K562 (cell line): ENCODE data around the gene ST6GALNAC6. TPM values are rescaled to one million over a fixed set of nuclear protein-coding genes. Genes with fewer than 3 reads are reported as not detected.

Experiments
- CBFA2T2 ChIP-seq: fragments of 450-650 bp; conservative IDR thresholded peaks from 2 replicates; pipeline ENCODE4 v1.6.1; 2017; ENCODE audit warnings: mild to moderate bottlenecking
- CC2D1A ChIP-seq: fragments of 450-650 bp; IDR thresholded peaks from 2 replicates; pipeline ENCODE4 v1.6.1; 2017; ENCODE audit warnings: mild to moderate bottlenecking
- KDM1A ChIP-seq, 2 experiments: fragments of 450-650 bp; IDR thresholded peaks; 2 replicates each; pipeline ENCODE4 v1.6.1; 2016; ENCODE audit warnings: mild to moderate bottlenecking in 2 of 2
- KDM5B ChIP-seq: fragments of 200-600 bp; sonication (generic); IDR thresholded peaks from 2 replicates; pipeline ENCODE4 v1.6.1; 2012; ENCODE audit warnings: low read depth, mild to moderate bottlenecking, moderate library complexity, low read length, control low read depth, inconsistent platforms; ENCODE audit not compliant: insufficient replicate concordance
- MTA2 ChIP-seq: fragments of 450-650 bp; IDR thresholded peaks from 2 replicates; pipeline ENCODE4 v1.6.1; 2016; ENCODE audit warnings: low read depth
- RCOR1 ChIP-seq, 2 experiments: IDR thresholded peaks; 2 replicates each; pipeline ENCODE4 v1.6.1; 2012; ENCODE audit warnings: low read depth in 2 of 2, low read length in 2 of 2, borderline replicate concordance in 1 of 2, improper control_type of control experiment in 1 of 2
- WHSC1 ChIP-seq: IDR thresholded peaks from one replicate; pipeline ENCODE4 v1.6.1; 2012; ENCODE audit warnings: low read length, control low read depth, inconsistent platforms
- ZNF551 ChIP-seq: fragments of 250-450 bp; sonication (Bioruptor Pico); IDR thresholded peaks from 2 replicates; pipeline ENCODE4 v1.5.0; 2021; ENCODE audit warnings: mild to moderate bottlenecking, moderate library complexity
- polyA plus RNA-seq, 8 experiments: library from polyadenylated mRNA; depleted of rRNA in 4 of 8; stranded (reverse) in 5 of 8; unstranded in 3 of 8; fragments of >200 nt; fragmentation: Nextera tagmentation in 2 of 8; fragmentation: Illumina TruSeq in 1 of 8; extraction: Ambion mirVana in 2 of 8; extraction: Trizol in 1 of 8; gene quantifications; 2 replicates each; pipeline versions ENCODE4 v1.2.1 to v1.2.3, GENCODE V29; 2011 to 2014; ENCODE audit warnings: inconsistent platforms in 1 of 8, missing spikeins in 1 of 8
- total RNA-seq, 7 experiments: library from RNA; depleted of rRNA in 6 of 7; stranded (reverse); fragments of >200 nt in 6 of 7; fragmentation: Illumina TruSeq in 2 of 7; extraction: Trizol in 2 of 7; gene quantifications; 2 replicates each; pipeline versions ENCODE4 v1.2.1 to v1.2.3, GENCODE V29; 2011 to 2021; ENCODE audit warnings: low replicate concordance in 1 of 7
- TF ChIP-seq, protein P1 (sequence below), 2 experiments: fragments of 450-650 bp in 1 of 2; sonication (generic) in 1 of 2; formaldehyde crosslinking in 1 of 2; IDR thresholded peaks; 2 replicates each; pipeline versions ENCODE4 v1.7.1 to v1.9.0; 2016 to 2022; ENCODE audit warnings: inconsistent platforms in 1 of 2, mild to moderate bottlenecking in 1 of 2, missing genetic modification reagents in 1 of 2
- TF ChIP-seq, protein P2 (sequence below): fragments of 450-650 bp; IDR thresholded peaks from one replicate; pipeline ENCODE4 v1.6.1; 2018; ENCODE audit warnings: mild to moderate bottlenecking, moderate library complexity; ENCODE audit not compliant: partially characterized antibody
- TF ChIP-seq, protein P3 (sequence below): sonication (generic); formaldehyde crosslinking; IDR thresholded peaks from 2 replicates; pipeline ENCODE4 v1.8.0; 2022; ENCODE audit warnings: missing genetic modification reagents, mild to moderate bottlenecking, borderline replicate concordance
- TF ChIP-seq, protein P4 (sequence below): fragments of 450-650 bp; formaldehyde crosslinking; IDR thresholded peaks from 2 replicates; pipeline ENCODE4 v1.4.0; 2020; ENCODE audit warnings: mild to moderate bottlenecking, moderate library complexity

Gene ST6GALNAC6
- total and polyA plus RNA-seq, 9 of the 15 experiments (the other 6 are each of a cell fraction or from before 2014, with no cell fraction given) = 0.13 to 23.0 (median 14.5) TPM

DNA sequence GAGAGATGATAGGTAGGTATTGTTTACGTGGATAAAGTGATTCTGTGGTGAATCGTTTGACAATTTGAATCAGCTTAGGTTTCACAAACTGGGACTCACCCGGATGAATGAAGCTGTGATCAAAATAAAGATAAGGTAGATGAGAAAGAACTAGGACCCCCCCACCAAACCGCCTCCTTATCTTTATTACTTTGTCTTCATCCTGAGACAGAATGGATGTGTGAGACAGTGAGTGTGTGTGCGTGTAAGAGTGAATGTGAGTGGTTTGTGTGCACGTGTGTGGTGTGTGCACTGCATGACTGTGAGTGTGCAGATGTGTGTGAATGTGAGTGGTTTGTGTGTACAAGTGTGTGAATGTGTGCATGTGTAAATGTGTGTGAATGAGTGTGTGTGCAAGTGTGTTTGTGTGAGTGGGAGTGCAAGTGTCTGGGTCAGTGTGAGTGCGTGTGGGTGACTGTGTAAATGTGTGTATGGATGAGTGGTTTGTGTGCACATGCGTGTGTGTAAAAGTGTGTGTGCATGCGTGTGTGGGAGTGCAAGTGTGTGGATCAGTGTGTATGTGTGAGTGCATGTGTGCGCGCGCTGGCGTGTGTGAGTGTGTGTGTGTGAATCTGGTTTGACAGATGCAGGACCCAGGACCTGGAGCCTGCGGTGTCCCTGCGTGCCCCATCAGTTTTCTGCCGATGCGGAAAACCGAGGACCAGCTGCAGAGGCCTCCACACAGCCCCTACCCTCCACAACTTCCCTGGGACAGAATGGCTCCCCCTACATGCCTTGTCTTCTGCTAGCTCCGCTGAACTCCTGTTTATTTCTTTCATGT is 33.5 kb downstream of the ST6GALNAC6 start (continued):
- TF ChIP-seq, protein P1, sequence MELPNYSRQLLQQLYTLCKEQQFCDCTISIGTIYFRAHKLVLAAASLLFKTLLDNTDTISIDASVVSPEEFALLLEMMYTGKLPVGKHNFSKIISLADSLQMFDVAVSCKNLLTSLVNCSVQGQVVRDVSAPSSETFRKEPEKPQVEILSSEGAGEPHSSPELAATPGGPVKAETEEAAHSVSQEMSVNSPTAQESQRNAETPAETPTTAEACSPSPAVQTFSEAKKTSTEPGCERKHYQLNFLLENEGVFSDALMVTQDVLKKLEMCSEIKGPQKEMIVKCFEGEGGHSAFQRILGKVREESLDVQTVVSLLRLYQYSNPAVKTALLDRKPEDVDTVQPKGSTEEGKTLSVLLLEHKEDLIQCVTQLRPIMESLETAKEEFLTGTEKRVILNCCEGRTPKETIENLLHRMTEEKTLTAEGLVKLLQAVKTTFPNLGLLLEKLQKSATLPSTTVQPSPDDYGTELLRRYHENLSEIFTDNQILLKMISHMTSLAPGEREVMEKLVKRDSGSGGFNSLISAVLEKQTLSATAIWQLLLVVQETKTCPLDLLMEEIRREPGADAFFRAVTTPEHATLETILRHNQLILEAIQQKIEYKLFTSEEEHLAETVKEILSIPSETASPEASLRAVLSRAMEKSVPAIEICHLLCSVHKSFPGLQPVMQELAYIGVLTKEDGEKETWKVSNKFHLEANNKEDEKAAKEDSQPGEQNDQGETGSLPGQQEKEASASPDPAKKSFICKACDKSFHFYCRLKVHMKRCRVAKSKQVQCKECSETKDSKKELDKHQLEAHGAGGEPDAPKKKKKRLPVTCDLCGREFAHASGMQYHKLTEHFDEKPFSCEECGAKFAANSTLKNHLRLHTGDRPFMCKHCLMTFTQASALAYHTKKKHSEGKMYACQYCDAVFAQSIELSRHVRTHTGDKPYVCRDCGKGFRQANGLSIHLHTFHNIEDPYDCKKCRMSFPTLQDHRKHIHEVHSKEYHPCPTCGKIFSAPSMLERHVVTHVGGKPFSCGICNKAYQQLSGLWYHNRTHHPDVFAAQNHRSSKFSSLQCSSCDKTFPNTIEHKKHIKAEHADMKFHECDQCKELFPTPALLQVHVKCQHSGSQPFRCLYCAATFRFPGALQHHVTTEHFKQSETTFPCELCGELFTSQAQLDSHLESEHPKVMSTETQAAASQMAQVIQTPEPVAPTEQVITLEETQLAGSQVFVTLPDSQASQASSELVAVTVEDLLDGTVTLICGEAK (IDR thresholded peaks at IDR 0.05) = peak; percentile 32; the same call in 1 of the 2 replicates
- TF ChIP-seq, protein P1 (CRISPR knock-in tag; IDR thresholded peaks at IDR 0.05) = no peak
- no peak for TF ChIP-seq WHSC1
- peak; percentile 82 for TF ChIP-seq CC2D1A
- no peak for TF ChIP-seq RCOR1 (IDR thresholded peaks at IDR 0.05; ENCODE audit: borderline replicate concordance in 1 of 2, low read depth in 2 of 2, low read length in 2 of 2)
- peak; percentile 38; the same call in 1 of the 2 replicates for TF ChIP-seq MTA2
- no peak for TF ChIP-seq CBFA2T2
- TF ChIP-seq, protein P2, sequence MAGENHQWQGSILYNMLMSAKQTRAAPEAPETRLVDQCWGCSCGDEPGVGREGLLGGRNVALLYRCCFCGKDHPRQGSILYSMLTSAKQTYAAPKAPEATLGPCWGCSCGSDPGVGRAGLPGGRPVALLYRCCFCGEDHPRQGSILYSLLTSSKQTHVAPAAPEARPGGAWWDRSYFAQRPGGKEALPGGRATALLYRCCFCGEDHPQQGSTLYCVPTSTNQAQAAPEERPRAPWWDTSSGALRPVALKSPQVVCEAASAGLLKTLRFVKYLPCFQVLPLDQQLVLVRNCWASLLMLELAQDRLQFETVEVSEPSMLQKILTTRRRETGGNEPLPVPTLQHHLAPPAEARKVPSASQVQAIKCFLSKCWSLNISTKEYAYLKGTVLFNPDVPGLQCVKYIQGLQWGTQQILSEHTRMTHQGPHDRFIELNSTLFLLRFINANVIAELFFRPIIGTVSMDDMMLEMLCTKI = no peak
- TF ChIP-seq KDM1A (IDR thresholded peaks at IDR 0.05) = no peak
- TF ChIP-seq, protein P3, sequence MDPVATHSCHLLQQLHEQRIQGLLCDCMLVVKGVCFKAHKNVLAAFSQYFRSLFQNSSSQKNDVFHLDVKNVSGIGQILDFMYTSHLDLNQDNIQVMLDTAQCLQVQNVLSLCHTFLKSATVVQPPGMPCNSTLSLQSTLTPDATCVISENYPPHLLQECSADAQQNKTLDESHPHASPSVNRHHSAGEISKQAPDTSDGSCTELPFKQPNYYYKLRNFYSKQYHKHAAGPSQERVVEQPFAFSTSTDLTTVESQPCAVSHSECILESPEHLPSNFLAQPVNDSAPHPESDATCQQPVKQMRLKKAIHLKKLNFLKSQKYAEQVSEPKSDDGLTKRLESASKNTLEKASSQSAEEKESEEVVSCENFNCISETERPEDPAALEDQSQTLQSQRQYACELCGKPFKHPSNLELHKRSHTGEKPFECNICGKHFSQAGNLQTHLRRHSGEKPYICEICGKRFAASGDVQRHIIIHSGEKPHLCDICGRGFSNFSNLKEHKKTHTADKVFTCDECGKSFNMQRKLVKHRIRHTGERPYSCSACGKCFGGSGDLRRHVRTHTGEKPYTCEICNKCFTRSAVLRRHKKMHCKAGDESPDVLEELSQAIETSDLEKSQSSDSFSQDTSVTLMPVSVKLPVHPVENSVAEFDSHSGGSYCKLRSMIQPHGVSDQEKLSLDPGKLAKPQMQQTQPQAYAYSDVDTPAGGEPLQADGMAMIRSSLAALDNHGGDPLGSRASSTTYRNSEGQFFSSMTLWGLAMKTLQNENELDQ (CRISPR knock-in tag) = no peak
- TF ChIP-seq KDM5B = peak; percentile 37
- TF ChIP-seq ZNF551 = no peak
- TF ChIP-seq, protein P4, sequence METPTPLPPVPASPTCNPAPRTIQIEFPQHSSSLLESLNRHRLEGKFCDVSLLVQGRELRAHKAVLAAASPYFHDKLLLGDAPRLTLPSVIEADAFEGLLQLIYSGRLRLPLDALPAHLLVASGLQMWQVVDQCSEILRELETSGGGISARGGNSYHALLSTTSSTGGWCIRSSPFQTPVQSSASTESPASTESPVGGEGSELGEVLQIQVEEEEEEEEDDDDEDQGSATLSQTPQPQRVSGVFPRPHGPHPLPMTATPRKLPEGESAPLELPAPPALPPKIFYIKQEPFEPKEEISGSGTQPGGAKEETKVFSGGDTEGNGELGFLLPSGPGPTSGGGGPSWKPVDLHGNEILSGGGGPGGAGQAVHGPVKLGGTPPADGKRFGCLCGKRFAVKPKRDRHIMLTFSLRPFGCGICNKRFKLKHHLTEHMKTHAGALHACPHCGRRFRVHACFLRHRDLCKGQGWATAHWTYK = 0 out of 2 replicates have a peak, but pooled peaks have one; percentile 33
